Middle frontal gyrus (tissue), 1 donor: ENCODE results near the gene UBE2K.
"Not testable (repeated sequence)": the region's sequence is repeated elsewhere in the genome, so short reads cannot be mapped to it uniquely, and the experiment has no call there.

Experiments used
- DNase-seq: peaks from one replicate; pipeline ENCODE4 v3.0.0-alpha.2; 2015; ENCODE audit warnings: low spot score; ENCODE audit errors: extremely low spot score

UBE2K gene

GRCh38 chr4:39792529-39792928, 94.6 kb downstream of the UBE2K start:
- DNase-seq, result no peak

- DNase-seq, result not testable (repeated sequence)
These were observed 95.0 kb downstream of the UBE2K start for GRCh38 chr4:39792976-39793375.

GRCh38 chr4:39802005-39802404, 104.1 kb downstream of the UBE2K start:
- no peak for DNase-seq

GRCh38 chr4:39808231-39808749, 110.4 kb downstream of the UBE2K start:
- DNase-seq, result no peak

- DNase-seq, result no peak
These were observed 114.6 kb downstream of the UBE2K start for GRCh38 chr4:39812500-39812899.

GRCh38 chr4:39813033-39813432, 115.1 kb downstream of the UBE2K start:
- DNase-seq, result not testable (repeated sequence)

- not testable (repeated sequence) for DNase-seq
These were observed 115.8 kb downstream of the UBE2K start for GRCh38 chr4:39813761-39814160.

- DNase-seq, result no peak
These were observed 116.7 kb downstream of the UBE2K start for GRCh38 chr4:39814403-39815185.

GRCh38 chr4:39818646-39819045, 120.7 kb downstream of the UBE2K start:
- DNase-seq, result no peak

GRCh38 chr4:39820186-39820585, 122.2 kb downstream of the UBE2K start:
- no peak for DNase-seq

- DNase-seq, result no peak
These were observed 124.0 kb downstream of the UBE2K start for GRCh38 chr4:39821951-39822350.

GRCh38 chr4:39822662-39823061, 124.7 kb downstream of the UBE2K start:
- no peak for DNase-seq

GRCh38 chr4:39823191-39823590, 125.3 kb downstream of the UBE2K start:
- DNase-seq, result no peak

- DNase-seq, result no peak
These were observed 127.2 kb downstream of the UBE2K start for GRCh38 chr4:39825090-39825489.

- no peak for DNase-seq
These were observed 127.8 kb downstream of the UBE2K start for GRCh38 chr4:39825741-39826231.
